ENCODE measurements around the gene NCS1.

DNA sequence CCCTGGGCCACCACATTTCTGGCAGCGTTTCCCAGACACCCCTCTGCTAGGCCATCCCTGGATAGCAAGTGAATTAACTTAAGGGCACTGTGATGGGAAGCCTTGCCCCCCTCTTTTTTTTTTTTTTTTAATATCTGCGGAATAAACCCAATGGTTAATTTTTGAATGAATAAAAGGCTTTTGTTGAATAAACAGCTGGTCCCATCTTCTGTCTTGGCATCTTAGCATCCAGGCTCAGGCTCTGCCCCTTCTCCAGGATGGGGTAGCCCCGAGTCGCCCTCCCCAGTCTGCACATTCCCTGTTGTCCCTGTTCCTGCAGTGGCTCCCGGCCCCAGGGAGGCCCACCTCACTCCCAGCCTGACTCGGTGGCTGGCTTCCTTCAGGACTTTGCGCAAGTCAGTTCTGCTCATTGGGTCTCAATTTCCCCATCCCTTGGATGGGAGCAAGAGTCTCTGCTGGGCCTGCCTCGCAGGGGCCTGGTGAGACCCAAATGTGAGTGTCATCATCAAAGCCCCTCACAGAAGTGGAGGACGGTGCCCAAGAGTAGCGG is 64.3 kb downstream of the NCS1 start:
- TF ChIP-seq, protein P1, sequence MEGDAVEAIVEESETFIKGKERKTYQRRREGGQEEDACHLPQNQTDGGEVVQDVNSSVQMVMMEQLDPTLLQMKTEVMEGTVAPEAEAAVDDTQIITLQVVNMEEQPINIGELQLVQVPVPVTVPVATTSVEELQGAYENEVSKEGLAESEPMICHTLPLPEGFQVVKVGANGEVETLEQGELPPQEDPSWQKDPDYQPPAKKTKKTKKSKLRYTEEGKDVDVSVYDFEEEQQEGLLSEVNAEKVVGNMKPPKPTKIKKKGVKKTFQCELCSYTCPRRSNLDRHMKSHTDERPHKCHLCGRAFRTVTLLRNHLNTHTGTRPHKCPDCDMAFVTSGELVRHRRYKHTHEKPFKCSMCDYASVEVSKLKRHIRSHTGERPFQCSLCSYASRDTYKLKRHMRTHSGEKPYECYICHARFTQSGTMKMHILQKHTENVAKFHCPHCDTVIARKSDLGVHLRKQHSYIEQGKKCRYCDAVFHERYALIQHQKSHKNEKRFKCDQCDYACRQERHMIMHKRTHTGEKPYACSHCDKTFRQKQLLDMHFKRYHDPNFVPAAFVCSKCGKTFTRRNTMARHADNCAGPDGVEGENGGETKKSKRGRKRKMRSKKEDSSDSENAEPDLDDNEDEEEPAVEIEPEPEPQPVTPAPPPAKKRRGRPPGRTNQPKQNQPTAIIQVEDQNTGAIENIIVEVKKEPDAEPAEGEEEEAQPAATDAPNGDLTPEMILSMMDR (conservative IDR thresholded peaks at IDR 0.05 in 1 of 2, IDR thresholded peaks at IDR 0.05 in 1 of 2; ENCODE audit: low read depth in 1 of 2, low read length in 2 of 2), result no peak
- no peak for TF ChIP-seq EZH2 (IDR thresholded peaks at IDR 0.05; ENCODE audit: low read length, missing control alignments)

Data from fibroblast of lung (primary cell).